ENCODE results near the gene KRTAP1-4.

DNA sequence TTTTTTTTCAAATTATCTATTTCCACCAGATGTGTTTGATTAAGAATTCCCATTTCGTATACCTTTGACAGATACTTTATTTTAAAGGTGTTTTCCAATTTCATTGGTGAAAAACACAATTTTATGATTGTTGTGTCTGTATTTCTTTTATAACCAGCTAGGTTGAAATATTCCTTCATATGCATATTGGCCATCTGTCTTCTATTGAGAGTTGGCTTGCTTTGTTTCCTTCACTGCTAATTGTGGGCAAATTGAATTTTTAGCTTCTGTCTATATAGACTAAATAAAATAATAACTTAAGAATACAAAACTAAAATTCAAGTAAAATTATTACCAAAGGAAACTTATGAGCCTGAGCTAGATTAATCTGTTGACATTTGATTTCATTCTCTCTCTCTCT lies 34.9 kb downstream of the KRTAP1-4 start:
- TF ChIP-seq, protein P1, sequence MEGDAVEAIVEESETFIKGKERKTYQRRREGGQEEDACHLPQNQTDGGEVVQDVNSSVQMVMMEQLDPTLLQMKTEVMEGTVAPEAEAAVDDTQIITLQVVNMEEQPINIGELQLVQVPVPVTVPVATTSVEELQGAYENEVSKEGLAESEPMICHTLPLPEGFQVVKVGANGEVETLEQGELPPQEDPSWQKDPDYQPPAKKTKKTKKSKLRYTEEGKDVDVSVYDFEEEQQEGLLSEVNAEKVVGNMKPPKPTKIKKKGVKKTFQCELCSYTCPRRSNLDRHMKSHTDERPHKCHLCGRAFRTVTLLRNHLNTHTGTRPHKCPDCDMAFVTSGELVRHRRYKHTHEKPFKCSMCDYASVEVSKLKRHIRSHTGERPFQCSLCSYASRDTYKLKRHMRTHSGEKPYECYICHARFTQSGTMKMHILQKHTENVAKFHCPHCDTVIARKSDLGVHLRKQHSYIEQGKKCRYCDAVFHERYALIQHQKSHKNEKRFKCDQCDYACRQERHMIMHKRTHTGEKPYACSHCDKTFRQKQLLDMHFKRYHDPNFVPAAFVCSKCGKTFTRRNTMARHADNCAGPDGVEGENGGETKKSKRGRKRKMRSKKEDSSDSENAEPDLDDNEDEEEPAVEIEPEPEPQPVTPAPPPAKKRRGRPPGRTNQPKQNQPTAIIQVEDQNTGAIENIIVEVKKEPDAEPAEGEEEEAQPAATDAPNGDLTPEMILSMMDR (IDR thresholded peaks at IDR 0.05): no peak
- TF ChIP-seq POLR2A (IDR thresholded peaks at IDR 0.05): no peak
